ENCODE results near the gene MINDY4B.

The MINDY4B gene

DNA sequence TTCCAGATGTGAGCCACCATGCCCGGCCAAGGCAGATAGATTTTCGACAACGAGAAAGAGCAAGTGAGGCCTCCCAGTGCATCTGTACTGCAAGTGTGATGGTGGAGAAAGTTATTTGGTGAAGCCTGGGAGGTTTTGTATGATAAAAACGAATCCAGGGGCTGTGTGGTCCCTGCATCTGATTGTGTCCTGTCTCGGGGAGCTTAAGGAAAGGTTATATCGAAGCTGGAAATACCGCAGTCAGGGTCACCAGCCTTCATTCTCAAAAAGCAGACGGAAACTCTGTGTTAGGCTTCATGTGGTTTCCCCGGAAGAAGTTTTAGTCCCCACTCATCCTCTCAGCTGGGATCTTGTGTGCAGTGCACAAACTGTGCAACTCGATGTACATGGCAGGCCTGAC is 3.4 kb downstream of the MINDY4B start:
- no peak overlapping the region for H3K27ac ChIP-seq
- TF ChIP-seq ZFX (IDR thresholded peaks at IDR 0.05; ENCODE audit: borderline replicate concordance) = no peak
- TF ChIP-seq, protein P1, sequence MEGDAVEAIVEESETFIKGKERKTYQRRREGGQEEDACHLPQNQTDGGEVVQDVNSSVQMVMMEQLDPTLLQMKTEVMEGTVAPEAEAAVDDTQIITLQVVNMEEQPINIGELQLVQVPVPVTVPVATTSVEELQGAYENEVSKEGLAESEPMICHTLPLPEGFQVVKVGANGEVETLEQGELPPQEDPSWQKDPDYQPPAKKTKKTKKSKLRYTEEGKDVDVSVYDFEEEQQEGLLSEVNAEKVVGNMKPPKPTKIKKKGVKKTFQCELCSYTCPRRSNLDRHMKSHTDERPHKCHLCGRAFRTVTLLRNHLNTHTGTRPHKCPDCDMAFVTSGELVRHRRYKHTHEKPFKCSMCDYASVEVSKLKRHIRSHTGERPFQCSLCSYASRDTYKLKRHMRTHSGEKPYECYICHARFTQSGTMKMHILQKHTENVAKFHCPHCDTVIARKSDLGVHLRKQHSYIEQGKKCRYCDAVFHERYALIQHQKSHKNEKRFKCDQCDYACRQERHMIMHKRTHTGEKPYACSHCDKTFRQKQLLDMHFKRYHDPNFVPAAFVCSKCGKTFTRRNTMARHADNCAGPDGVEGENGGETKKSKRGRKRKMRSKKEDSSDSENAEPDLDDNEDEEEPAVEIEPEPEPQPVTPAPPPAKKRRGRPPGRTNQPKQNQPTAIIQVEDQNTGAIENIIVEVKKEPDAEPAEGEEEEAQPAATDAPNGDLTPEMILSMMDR (IDR thresholded peaks at IDR 0.05) = no peak

DNA sequence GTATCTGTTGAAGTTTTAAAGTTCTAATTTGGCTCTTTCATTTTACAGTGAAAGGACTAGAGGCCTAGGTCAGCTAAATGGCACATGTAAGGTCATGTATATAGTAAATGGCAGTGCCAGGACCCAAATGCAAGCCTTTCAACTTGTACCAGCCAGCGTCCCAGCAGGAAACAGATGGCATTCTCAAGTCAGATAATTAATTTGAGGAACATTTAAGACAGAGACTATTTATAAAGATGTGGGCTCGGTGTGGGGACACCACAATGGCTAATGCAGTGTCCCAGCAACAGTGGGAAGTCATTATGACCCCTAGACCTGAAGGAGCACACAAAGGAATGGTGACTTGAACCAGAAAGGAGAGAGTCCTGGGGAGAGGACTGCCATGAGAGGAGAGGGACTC is 6.1 kb downstream of the MINDY4B start:
- TF ChIP-seq, protein P1 (IDR thresholded peaks at IDR 0.05) = no peak
- TF ChIP-seq ZFX (IDR thresholded peaks at IDR 0.05; ENCODE audit: borderline replicate concordance) = no peak
- H3K27ac ChIP-seq = no peak overlapping the region

DNA sequence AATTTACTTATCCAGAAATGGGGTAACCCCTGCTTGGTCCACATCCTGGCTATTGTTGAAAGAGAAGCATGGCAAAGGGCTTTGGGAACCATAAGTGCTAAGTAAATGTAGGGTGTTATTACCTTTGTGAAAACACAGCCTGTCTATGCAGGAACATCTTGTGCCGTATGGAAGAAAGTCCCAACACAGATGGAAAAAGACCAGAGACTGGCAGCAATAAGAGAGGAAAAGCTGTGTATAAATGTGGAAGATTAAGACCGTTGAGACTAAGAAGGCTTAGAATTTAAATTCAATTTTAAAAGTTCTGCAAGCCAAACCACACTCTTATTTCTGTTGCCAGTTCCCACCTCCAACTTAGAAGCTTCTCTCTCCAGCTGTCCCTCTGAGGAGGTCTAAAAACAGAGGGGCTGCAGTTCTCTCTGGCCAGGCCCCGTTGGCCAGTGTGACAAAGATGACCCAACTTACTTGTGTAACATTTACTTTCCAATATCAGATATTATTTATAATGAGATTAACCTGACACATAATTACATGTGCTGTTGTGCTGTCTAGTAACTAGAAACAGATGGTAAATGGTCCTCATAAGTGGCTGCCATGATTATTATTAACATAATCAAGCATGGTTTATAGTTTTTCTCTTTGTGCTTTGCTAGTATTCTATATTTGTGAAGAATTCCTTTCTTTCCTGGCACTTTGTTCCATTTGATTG is 7.0 kb downstream of the MINDY4B start:
- H3K27ac ChIP-seq = no peak overlapping the region
- TF ChIP-seq ZFX (IDR thresholded peaks at IDR 0.05; ENCODE audit: borderline replicate concordance) = no peak
- TF ChIP-seq, protein P1 (IDR thresholded peaks at IDR 0.05) = no peak

DNA sequence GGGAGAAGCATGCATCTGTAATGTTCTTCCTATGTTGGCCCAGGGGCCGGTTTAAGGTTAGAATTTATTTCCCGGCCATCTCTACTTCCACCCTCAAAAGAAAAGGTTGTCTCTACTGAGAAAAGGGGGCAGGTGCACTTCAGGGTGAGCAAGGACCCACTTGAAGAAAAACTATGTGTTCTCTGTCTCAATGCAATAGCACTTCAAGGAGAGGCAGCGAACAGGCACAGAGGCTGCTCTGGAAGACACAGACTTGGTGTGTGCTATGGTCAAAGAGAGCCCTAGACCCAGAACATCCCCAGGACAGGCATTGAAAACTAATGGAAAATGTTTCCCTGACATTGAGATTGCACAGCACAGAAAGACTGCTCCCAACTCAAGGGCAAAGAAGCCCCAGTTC is 7.6 kb downstream of the MINDY4B start:
- TF ChIP-seq, protein P1 (IDR thresholded peaks at IDR 0.05) = no peak
- no peak for TF ChIP-seq ZFX (IDR thresholded peaks at IDR 0.05; ENCODE audit: borderline replicate concordance)

GRCh38 chr3:150890831-150891230 is 14.4 kb downstream of the MINDY4B start:
- TF ChIP-seq, protein P1 (IDR thresholded peaks at IDR 0.05) = no peak
- TF ChIP-seq ZFX (IDR thresholded peaks at IDR 0.05; ENCODE audit: borderline replicate concordance) = no peak
- H3K27ac ChIP-seq = no peak overlapping the region

More for the DNA sequence above, 7.6 kb downstream of the MINDY4B start:
- no peak overlapping the region for H3K27ac ChIP-seq

DNA sequence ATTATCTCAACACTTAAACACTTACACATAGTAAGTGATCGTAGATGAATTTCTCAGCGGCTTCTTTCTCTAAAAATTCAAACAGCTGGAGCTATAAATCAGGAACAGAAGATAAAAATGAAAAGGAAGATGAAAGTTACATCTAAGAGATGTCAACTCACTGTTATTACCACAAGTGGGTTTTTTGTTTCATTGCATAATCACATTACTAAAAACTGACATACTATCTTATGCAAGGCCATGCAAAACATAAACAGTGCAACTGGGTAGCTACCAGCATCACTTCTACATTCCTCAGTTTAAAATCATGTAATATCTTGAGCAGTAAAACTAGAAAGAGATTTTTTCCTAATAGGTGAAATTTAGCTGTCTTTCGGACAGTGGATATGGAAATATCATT is 14.9 kb downstream of the MINDY4B start:
- H3K27ac ChIP-seq = no peak overlapping the region
- TF ChIP-seq ZFX (IDR thresholded peaks at IDR 0.05; ENCODE audit: borderline replicate concordance) = no peak
- TF ChIP-seq, protein P1 (IDR thresholded peaks at IDR 0.05) = no peak

DNA sequence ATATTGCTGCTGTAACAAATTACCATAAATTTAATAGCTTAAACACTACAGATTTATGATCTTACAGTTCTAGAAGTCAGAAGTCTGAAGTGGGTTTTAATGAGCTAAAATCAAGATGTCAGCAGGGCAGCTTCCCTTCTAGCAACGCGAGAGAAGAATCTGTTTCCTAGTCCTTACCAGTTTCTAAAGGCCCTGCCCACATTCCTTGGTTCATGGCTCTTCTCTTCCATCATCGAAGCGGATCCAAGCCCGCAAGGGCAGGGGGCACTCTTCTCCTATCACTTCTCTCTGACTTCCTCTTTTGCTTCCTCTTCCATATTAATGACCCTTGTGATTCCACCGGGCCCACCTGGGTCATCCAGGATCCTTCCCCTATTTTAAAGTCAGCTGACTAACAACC is 16.1 kb downstream of the MINDY4B start:
- no peak for TF ChIP-seq ZFX (IDR thresholded peaks at IDR 0.05; ENCODE audit: borderline replicate concordance)
- TF ChIP-seq, protein P1 (IDR thresholded peaks at IDR 0.05) = no peak
- H3K27ac ChIP-seq = no peak overlapping the region

Data from 22Rv1 (cell line).